Kidney tubule cell (primary cell): ENCODE data around the gene SNX27.
"Not testable (repeated sequence)": the region's sequence is repeated elsewhere in the genome, so short reads cannot be mapped to it uniquely, and the experiment has no call there.

Source experiments
- DNase-seq: peaks from one replicate; pipeline ENCODE4 v3.0.0-alpha.2; 2018; ENCODE audit warnings: low spot score

SNX27 gene

GRCh38 chr1:151721788-151722510 is 110.1 kb downstream of the SNX27 start:
- no peak for DNase-seq

DNA sequence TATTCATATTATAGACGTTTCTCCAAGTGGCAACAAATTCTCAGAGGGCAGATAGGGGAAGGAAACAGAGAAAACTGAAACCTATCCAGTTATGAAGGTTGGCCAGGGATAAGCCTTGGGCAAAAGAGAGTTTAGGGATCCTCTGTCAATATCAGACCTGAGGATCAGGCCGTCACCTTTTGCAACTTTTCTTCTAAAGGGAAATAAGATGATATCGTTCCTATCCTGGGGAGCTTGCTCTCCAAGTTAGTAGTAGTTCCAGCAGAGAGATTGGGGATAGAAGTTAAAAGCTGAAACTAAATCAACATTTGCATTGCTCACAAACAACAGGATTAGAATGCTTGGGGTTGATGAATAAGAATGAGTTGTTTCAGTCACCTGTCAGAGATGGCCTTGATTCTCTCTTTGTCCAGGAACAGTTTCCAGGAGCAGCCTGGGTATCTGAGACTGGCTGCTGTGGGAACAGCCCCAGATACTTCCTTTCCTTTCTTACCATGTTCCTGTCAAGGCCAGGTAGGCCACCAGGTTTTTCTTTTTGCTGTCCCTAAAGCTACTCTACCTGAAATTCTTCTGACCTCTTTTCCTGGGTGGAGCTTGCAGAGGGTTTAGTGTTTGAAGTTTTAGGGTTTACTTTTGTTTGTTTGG is 112.0 kb downstream of the SNX27 start:
- peak; percentile 27 for DNase-seq

DNA sequence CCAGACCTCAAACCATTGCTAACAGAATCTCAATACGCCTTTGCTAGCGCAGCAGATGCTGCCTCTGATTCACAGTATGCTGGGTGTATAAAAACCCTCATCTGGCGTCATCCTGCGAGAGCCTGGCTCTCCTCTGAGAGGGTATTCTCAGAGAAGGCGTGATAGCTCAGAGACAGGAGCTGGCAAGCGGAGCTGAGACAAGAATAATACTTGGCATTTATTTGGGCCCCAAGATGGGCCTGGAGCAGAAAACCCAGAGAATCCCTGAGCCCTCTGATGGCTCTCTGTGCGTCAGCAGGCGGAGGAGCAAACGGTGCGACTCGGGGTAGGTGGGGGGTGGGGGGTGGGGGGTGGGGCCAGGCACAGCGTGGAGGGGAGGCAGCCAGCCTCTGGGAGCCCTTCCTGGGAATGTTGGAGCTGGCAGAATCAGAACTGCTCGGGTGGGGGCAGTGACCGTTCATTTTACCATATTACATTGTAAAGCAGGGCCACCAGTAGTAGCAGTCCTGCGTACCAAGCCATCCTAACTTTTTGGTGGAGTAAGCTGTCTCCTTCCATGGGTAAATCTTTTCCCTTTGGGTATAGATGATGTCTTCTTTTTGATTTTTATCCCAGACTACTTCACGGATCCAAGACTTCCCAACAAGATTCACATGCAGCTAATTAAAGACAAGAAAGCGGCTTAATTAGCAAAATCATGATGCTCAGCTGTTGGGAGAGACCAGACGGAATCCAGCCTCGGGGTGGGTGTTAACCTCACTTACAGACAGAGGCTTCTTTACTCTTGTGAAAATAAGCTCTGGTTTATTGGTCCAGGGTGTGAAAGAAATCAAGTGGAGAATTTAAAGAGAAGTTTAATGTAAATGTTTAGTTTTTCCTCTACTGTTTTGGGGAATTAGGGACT is 116.6 kb downstream of the SNX27 start:
- no peak for DNase-seq

- DNase-seq: peak; percentile 56
These were observed 117.5 kb downstream of the SNX27 start for GRCh38 chr1:151729157-151729965.

GRCh38 chr1:151729966-151730291 is 118.1 kb downstream of the SNX27 start:
- no peak for DNase-seq

DNA sequence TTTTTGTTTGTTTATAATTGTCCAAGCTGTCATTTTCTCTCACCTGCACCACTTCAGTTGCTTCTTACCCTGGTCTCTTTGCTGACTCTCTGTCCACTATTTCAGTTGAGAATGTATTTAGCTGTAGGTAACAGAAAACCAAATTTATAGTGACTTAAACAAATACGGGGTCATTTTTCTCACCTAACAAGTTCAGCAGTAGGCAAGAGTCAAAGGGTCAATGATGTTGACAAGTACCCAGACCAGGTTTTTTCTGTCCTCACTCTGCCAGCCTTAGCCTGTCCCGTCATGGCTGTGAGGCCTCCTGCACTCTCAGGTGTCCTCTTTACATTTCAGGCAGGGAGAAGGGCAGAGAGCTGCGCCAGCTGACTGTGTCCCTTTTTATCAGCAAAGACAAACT is 121.3 kb downstream of the SNX27 start:
- no peak for DNase-seq

GRCh38 chr1:151733995-151734394 is 122.1 kb downstream of the SNX27 start:
- DNase-seq: not testable (repeated sequence)

DNA sequence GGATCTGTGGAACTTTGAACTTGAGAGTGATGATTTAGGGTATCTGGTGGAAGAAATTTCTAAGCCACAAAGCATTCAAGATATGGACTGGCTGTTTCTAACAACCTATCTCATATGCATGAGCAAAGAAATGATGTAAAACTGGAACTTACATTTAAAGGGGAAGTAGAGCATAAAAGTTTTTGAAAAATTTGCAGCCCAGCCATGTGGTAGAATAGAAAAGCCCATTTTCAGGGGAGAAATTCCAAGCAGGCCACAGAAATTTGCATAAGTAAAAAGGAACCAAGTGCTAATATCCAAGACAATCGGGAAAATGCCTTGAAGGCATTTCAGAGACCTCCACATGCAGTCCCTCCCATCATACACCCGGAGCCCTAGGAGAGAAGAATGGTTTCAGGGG is 125.2 kb downstream of the SNX27 start:
- no peak for DNase-seq

- DNase-seq: no peak
These were observed 125.6 kb downstream of the SNX27 start for GRCh38 chr1:151737479-151737878.

- peak; percentile 38 for DNase-seq
These were observed 127.9 kb downstream of the SNX27 start for GRCh38 chr1:151739590-151740355.

DNA sequence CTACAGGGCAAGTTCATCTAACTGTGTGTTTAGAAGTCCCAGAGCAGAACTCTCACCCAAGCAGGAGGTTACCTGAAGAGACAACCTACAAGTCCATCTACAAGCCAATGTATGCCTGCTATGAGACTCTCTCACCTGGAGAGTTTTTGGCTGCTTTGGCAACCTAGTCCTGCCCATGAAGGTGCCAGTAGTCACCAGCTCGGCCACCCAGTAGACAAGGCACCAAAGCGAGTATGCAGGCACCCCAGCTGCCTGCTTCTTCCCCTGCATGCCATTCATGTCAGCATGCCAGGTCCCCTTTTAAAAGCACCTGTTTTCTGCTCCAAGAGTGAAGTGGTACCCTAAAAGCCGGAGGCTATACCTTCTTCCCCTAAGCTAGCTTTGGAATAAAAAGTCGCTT is 129.7 kb downstream of the SNX27 start:
- DNase-seq: no peak
